H1 (cell line): ENCODE data around the gene LARGE2. TPM values are rescaled to one million over a fixed set of nuclear protein-coding genes. Genes with fewer than 3 reads are reported as not detected.

ENCODE experiments used
- BACH1 ChIP-seq: IDR thresholded peaks from 2 replicates; pipeline ENCODE4 v1.6.1; 2012; ENCODE audit warnings: low read length, improper control_type of control experiment
- BCL11A ChIP-seq, 2 experiments: IDR thresholded peaks; one replicate each; pipeline ENCODE4 v1.6.1; 2011; ENCODE audit warnings: low read depth in 2 of 2, low read length in 2 of 2, mild to moderate bottlenecking in 2 of 2
- NANOG ChIP-seq: IDR thresholded peaks from 2 replicates; pipeline ENCODE4 v1.6.1; 2011; ENCODE audit warnings: low read length, low read depth, mild to moderate bottlenecking, inconsistent platforms; ENCODE audit not compliant: insufficient read depth, poor library complexity, severe bottlenecking
- polyA plus RNA-seq, 7 experiments: library from polyadenylated mRNA; depleted of rRNA in 3 of 7; stranded (reverse) in 5 of 7; unstranded in 2 of 7; fragments of >200 nt in 5 of 7; fragments of 200-250 nt in 2 of 7; gene quantifications; 1 replicate in 5 of 7; 2 replicates in 1 of 7; 4 replicates in 1 of 7; pipeline versions ENCODE4 v1.2.1 to v1.2.3, GENCODE V29; 2011 to 2013; ENCODE audit warnings: missing spikeins in 2 of 7, mixed read lengths in 2 of 7
- total RNA-seq: library from RNA; stranded (reverse); fragmentation: NEBNext Ultra II Directional; extraction: Animal tissue kit (Norgen Biotek cat#: 25700); gene quantifications from 2 replicates; pipeline ENCODE4 v1.2.1, GENCODE V29; 2021

LARGE2 gene
- total and polyA plus RNA-seq, 2 of the 8 experiments (the other 6 are each of a cell fraction or from before 2014, with no cell fraction given), result 111 to 137 TPM

DNA sequence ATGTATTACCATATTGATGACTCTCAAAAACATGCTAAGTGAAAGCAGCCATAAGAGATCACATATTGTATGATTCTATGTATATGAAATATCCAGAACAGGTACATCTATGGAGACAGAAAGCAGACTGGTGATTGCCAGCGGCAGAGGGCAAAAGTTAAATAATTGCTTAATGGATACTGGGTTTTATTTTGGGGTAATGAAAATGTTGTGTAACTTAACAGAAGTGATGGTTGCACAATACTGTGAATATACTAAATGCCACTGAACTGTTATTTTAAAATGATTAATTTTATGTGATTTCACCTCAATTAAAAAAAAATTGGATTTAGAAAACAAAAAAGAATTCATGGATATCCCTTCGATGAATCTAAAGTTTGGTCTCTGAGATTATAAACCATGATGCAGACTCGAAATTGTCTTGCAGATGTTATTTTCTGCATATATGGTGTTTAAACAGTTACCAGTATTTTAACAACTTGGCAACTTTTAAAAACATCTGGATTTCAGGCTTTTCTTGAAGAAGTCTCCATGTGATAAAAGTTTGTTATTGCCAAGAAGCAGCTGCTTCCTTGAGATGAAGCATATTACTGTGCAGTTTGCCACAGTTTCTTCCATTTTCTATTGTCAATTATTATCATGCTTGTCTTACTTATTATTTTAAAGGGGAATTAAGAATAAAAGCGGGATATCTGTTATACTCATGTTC is 38.1 kb downstream of the LARGE2 start (continued):
- TF ChIP-seq NANOG, result no peak
- TF ChIP-seq BCL11A (IDR thresholded peaks at IDR 0.05; ENCODE audit: low read depth in 2 of 2, low read length in 2 of 2), result no peak
- TF ChIP-seq BACH1, result no peak
- TF ChIP-seq, all 59 proteins: peak for 0
